ENCODE results near the gene LEFTY1. TPM values are rescaled to one million over a fixed set of nuclear protein-coding genes. Genes with fewer than 3 reads are reported as not detected.
"Not testable (repeated sequence)": the region's sequence is repeated elsewhere in the genome, so short reads cannot be mapped to it uniquely, and the experiment has no call there.

The LEFTY1 gene
- total RNA-seq, 1 donor from 2014 or later, result not detected

GRCh38 chr1:225838793-225839192 lies 50.2 kb downstream of the LEFTY1 start:
- ATAC-seq (ENCODE audit: low read depth) (no peak), DNase-seq (no peak)
- TF ChIP-seq, protein P1, sequence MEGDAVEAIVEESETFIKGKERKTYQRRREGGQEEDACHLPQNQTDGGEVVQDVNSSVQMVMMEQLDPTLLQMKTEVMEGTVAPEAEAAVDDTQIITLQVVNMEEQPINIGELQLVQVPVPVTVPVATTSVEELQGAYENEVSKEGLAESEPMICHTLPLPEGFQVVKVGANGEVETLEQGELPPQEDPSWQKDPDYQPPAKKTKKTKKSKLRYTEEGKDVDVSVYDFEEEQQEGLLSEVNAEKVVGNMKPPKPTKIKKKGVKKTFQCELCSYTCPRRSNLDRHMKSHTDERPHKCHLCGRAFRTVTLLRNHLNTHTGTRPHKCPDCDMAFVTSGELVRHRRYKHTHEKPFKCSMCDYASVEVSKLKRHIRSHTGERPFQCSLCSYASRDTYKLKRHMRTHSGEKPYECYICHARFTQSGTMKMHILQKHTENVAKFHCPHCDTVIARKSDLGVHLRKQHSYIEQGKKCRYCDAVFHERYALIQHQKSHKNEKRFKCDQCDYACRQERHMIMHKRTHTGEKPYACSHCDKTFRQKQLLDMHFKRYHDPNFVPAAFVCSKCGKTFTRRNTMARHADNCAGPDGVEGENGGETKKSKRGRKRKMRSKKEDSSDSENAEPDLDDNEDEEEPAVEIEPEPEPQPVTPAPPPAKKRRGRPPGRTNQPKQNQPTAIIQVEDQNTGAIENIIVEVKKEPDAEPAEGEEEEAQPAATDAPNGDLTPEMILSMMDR (IDR thresholded peaks at IDR 0.05), result no peak
- Mint-ChIP-seq H3K27ac (no peak overlapping the region), H3K4me3 (no peak overlapping the region), H3K36me3 (ENCODE audit: low read depth) (no peaks in the 10 kb centered on the region), H3K4me1 (no peaks in the 10 kb centered on the region), H3K9me3 (no peaks in the 10 kb centered on the region), H3K27me3 (no peaks in the 10 kb centered on the region)
- intact Hi-C loops (cut with micrococcal nuclease), result no loop called here
- CTCF ChIA-PET, result no interaction called here
- POLR2A ChIA-PET, result no interaction called here

- H3K4me3 Mint-ChIP-seq; CTCF ChIA-PET; H3K9me3 Mint-ChIP-seq; intact Hi-C loops (cut with micrococcal nuclease); H3K27ac Mint-ChIP-seq; H3K36me3 Mint-ChIP-seq (ENCODE audit: low read depth); H3K4me1 Mint-ChIP-seq; POLR2A ChIA-PET; H3K27me3 Mint-ChIP-seq; DNase-seq; ATAC-seq (ENCODE audit: low read depth): not testable (repeated sequence)
Measured at GRCh38 chr1:225836296-225836695, 52.6 kb downstream of the LEFTY1 start.

Other genes with a start within 250 kb of the LEFTY1 start
- gene ENAH, start 236.0 kb downstream of the LEFTY1 start, total RNA-seq, result 1.2 and 1.4 TPM in 2 replicates
- gene SRP9, start 111.3 kb downstream of the LEFTY1 start, total RNA-seq, result 141 and 143 TPM in 2 replicates
- 0.93 and 1.2 TPM in 2 replicates for gene EPHX1, start 79.0 kb downstream of the LEFTY1 start, total RNA-seq
- gene TMEM63A, start 6.8 kb downstream of the LEFTY1 start, total RNA-seq, result 54.8 and 74.5 TPM in 2 replicates
- gene PYCR2, start 35.1 kb upstream of the LEFTY1 start, total RNA-seq, result 109 and 110 TPM in 2 replicates
- not detected in 2 replicates for gene LEFTY2, start 52.1 kb upstream of the LEFTY1 start, total RNA-seq
- 21.1 and 21.8 TPM in 2 replicates for gene SDE2, start 110.2 kb upstream of the LEFTY1 start, total RNA-seq
- gene H3-3A, start 173.6 kb upstream of the LEFTY1 start, total RNA-seq, result 600 and 642 TPM in 2 replicates

Data from activated B cell treated with CpG ODN at 0.5 μM for 24 hours (primary cell).